CMK (cell line): ENCODE results near the gene NPB.

Source experiments
- DNase-seq: peaks from one replicate; pipeline ENCODE4 v3.0.0-alpha.2; 2010; ENCODE audit warnings: low read depth

NPB gene

DNA sequence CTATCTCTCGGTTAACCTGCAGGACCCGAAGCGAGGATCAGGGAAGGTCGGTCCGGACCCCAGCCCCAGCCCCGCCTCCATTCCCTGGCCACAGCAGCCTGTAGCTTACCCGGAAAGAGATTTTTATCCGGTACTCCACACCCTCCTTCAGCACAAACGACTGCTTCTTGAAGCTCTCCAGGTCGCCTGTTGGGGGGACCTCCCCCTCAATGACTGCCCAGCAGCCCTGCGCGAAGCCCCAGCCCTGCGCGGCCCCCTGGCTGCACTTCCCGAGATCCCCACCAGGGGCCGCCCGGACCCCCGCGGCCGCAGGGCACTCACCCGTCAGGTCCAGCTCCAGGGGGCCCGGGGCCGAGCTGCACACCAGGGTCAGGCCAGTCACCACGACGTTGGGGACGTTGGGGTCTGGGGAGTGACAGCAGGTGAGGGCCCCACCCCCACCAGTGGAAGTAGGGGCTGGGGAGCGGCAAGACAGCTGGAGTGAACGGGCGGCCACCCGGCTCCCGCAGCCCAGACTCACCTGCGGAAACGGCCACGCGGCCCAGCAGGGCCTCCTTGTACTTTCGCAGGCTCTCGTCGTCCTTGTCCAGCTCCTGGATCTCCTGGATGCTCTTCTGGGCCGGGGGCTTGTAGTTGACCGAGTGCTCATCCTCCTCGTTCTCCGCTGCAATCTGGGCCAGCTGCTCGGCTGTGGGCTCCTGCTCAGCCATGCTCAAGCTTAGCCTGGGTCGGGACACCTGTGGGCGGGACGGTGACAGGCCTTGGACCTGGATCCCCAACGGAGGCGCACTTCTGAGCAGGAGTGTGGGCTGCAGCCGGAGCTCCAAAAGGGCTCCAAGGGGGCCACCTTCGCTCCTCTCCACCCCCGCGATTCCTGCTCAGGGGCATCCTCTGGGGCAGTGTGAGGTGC, 32.6 kb upstream of the NPB start:
- DNase-seq: no peak

DNA sequence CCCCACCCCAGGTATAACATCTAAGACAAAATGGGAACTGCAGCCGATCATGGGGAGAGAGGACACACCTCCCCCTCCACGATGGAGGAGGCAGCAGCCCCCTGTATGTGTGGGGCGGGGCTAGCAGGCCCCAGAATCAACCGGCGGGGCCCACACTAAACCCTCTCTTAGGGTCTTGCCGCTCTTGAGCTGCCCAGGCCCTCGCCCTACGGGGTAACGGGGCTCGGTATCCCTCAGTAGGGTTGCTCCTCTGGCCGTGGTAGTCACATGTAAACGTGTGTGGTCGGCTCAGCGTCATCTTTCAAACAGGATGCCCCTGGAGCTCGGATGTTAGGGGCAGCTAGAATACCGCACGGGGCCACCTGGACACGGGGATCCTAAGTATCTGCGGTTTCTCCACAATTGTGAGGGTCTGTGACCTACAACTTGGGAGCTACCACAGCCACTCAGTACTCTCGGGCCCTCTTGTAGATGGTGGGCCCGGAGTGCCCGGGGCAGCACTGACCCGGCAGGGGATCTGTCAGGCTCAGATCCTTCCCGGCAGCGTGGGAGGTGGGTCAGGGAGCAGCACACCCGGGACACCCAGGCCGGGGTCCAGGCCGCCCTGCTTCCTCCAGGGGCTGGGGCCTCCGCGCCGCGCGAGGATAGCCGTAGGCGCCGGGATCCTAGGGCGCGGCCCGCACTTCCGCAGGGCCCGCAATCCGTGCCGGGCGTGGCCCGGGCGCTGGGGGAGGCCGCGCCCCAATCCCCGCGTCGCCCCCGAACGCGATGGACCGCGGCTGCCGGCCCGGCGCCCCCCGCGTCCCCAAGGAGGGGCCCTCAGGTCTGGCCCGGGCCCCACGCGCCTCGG, 31.7 kb upstream of the NPB start:
- DNase-seq: no peak

DNA sequence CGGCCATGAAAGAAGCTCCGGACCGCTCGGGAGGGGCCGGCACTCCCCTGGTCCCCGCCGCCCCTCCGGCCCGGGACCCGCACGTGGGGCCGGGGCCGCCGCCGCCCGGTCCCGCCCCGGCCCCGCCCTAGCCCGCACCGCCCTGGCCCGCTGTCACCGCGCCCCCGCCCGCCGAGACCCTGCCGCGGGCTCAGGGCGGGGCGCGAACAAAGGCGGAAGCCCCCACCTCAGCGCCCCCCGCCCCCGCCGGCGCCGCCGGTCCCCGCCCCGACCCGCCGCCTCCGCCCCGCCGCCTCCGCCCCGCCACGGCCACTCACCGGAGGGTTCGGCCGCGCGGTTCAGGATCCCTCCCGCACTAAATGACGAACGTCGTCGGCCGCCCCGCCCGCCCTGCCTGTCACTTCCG, 31.1 kb upstream of the NPB start, which contains the start of gene ARHGDIA:
Gene ARHGDIA, minus strand, starts transcription at position 357 of the 406 bp plus-strand sequence. CDS start 1,407 bp downstream, outside the sequence.
- no peak for DNase-seq

DNA sequence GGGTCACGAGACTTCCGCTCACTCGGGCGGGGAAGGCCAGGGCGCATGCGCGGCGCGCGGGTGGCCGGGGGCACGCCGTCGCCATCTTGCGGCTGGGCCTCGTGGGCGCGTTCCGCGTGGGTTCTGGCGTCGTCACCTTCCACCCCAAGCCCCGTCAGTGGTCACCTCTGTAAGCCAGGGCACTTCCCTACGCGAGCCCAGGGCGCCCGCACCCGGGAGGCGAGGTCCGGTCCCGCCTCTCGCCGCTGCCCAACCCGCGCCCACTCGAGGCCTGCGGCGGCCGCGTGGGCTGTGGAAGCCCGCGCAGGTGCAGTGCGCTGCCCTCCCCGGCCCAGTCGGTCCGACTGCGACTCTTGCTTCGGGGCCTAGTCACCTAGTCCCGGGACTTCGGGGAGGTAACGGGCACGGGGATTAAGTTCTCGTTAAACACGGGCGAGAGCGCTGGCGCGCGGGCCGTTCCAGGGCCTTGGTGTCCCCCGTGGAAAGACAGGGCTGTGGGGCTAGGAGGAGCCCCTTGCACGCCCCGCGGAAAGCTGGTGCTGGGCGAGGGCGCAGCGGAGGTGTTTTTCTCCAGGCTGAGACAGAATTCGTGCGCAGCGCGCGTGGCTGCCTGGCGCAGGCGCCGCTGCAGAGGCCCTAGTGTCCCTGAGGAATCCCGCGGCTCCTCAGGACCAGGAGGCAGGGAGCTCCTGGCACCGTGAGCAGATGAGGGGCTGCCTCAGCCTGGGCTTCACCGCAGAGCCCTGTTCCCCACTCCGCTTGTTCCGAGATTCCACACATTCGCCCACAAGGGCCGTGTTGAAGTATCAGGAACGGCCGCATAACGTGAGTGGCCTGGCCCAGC, 30.4 kb upstream of the NPB start:
- peak; percentile 85 for DNase-seq

DNA sequence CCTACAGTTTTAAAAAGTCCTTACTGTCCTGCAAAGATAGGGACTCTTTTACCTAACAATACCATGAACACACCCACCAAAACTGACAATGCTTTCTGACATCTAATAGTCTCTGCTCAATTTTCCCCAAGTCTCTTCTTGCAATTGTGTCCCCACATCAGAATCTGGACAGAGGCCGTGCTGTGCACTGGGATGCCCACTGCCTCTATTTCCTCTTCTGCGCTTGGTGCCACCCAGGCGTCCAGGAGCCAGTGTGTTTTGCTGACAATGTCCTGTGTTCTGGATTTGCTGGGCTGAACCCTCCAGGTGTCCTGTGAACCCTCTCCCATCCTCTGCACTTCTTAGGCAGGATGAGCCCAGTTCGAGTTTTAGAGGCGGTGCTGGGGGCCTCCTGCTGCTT, 24.5 kb upstream of the NPB start:
- no peak for DNase-seq

DNA sequence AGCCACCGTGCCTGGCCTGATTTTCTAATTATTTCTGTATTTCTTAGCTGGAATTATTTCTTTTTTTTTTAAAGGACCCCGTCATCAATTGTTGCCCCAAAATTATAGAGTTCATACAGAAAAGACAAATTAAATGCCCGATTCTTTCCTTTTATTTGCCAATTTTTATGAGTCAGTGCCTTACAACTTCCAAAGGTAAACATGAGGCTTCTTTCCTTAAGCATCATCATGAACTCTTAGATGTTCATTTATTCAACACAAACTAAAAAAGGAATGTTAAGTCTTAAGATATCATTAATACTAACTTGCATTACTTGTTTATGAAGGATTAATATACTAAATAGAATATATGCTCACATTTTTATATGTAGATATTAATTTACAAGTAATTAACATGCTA, 23.7 kb upstream of the NPB start:
- no peak for DNase-seq

DNA sequence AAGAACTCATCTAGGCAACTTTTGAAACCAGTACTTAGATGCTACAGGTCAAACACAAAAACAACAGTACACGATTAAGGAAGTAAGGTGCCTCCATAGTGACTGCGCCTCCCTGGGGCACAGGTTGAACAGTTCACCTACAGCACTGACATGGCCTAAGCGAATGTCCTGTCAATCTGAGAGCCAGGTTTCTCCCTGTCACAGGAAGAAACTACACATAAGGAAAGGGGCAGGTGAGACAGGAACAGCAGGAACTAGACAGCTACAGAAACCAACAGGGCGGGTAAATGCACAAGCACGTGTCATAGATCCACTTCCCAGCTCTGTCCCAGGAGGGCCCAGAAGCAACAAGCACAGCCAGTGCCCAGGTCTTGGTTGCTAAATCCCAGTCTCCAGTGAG, 22.9 kb upstream of the NPB start:
- DNase-seq: no peak

DNA sequence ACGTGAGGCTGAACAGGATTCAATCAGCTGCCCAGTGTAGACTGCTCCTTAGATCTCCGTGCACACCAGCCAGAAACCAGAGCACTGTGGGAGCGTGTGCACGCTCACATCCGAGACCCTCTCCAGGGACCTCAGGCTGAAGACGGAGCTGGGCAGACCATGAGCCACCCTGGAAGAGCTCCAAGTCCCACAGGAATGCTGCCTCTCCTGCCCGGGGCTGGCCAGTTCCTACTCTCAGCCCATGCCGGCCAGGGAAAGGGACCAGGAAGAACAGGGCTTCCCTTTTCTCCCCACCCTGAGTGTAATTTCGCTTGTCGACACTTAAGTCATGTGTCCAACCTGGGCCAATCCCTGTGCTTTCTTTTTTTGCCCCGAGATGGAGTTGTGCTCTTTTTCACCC, 17.5 kb upstream of the NPB start:
- no peak for DNase-seq

DNA sequence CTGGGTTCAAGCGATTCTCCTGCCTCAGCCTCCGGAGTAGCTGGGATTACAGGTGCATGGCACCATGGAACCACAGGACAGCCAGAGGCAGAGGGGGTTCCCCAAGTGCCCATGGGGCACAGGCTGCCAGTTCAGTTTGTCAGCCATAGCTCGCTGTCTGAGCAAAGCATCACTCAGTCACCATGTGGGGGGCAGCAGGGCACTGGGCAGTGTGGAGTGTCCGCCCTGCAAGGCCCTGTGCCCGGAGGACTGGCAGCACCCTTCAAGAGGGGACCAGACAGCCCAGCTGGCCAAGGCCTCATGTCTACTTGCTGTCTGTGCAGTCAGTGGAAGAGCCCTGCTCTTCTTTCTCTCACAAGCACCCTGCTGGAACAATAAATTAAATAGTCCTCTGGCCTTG, 17.1 kb upstream of the NPB start:
- DNase-seq: no peak

DNA sequence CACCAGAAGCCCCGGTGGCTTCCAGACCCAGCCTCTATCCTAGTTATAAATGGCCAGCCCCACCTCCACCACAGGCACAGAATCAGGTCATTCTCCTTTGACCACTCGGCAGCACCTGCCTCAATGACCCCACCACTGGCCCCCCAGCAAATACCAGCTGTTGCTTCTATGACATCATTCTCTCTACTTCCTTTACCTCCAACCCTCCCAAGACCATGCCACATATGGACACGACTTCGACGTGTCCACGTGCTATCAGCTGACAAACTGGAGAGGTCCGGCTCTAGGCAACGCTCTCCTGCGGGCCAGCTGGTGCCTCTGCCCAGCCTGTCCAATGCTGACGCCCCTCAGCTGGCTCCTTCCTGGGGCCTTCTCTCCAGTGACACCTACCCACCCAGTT, 16.6 kb upstream of the NPB start:
- DNase-seq: no peak

DNA sequence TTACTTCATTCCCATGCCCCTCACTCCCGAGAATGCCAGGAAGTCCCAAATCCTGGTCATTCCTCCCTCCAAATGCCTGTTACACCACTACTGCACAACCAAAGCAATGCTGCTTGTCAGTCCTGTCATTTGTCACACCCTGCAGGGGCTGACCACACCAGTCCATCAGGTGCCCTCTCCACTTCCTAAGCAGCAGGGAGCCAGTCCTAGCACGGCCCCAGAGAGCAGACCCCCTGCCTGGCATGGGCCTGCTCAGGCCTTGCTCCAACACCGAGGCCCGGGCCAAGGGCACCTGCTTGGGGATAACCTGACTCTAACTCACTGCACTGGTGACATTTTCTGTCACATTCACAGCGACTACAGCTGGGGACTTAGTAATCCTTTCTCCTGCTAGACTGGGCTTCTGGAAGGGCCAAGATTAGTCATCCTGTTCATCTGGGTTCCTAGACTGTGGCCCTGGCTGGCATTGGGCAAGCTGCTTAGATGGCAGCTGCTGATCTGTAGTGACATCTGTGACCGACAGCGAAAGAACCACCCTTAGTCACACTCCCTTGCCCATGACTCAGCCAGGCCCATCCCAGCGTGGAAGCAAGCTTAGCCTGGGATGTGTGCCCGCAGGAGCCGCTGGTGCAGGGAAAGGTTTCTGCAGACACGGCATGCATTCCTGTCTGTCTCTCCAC, 16.0 kb upstream of the NPB start:
- DNase-seq: no peak

DNA sequence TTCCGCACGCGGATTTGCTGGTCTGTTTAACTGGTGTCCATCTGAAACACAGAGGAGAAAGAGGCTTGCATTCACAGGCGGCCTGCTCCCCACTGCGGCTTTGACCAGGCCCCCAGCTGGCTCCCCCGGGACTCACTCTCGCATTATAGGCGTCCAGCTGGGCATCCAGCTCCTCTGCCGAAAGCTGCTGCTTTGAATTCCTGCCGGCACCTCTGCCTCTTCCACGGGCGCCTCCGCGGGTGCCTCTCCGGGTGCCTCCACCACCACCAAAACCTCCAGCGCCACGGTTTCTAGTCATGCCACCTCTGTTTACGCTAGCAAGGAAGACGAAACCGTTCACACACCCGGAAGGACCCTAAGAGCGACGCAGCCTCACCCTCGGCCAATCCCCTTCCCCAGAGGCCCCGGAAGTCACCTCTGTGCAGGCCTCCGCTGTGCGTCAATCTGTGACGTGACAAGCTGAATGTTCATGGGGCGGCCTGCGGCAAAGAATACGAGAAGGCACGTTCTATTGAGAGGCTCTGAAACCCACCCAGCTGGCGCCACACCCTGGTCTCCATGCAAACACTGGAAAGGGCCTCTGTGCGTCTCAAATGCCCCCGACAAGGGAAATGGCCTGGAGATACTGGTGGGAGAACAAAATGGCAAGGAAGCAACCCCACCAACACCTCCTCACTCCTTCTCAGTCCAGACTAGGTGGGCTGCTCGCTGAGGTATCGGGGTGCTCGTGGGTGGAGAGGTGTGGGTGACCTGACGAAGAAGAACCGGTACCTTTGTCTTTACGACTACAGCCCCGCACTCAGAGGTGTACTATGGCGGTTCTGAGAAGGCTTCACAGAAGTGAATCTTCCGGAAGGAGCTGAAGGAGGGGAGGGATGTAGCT, 13.7 kb upstream of the NPB start:
- no peak for DNase-seq

DNA sequence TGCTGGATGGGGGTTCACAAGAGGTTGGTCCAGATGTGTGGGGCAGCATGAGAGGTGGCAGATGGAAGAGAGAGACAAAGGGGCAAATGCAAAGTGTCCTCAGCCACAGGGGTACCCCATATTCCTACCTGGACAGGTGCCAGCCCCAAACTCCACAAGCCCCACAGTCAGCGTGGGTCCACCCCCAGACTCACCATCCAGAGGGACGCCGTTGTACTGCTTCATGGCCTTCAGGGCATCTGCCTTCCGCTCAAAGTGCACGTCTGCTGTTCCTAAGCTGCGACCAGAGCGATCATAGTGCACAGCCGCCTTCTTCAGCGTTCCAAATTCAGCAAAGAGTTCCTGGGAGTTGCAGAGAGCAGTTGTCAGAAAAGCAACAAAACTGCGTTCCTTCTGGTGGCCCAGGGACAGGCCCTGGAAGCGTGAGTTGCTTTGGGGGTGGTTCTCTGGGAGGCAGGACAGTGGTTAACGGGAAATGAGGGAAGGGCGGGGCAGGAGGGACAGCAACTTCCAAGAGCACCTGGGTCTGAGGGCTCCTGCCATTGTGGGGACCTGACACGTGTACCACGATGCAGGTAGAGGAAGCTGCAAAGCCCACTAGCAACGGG, 12.9 kb upstream of the NPB start:
- no peak for DNase-seq

DNA sequence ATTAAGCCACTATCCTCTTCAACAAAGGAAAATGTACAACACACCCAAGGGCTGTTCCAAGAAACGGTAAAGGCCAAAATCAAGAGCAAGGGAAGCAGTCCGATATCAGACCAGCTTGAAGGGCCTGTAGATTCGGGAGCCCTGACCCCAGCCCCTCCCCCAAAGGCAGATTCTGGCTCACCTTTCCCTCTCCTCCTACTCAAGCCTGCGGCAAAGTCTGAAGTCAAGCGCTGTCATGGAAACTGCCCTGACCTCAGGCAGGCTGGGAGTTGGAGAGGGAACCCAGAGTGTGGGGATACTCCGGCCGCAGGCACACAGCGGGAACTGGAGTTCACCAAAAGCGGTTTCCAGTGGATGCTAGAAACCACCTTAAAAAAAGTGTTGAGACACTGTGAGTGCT, 12.4 kb upstream of the NPB start:
- DNase-seq: no peak

DNA sequence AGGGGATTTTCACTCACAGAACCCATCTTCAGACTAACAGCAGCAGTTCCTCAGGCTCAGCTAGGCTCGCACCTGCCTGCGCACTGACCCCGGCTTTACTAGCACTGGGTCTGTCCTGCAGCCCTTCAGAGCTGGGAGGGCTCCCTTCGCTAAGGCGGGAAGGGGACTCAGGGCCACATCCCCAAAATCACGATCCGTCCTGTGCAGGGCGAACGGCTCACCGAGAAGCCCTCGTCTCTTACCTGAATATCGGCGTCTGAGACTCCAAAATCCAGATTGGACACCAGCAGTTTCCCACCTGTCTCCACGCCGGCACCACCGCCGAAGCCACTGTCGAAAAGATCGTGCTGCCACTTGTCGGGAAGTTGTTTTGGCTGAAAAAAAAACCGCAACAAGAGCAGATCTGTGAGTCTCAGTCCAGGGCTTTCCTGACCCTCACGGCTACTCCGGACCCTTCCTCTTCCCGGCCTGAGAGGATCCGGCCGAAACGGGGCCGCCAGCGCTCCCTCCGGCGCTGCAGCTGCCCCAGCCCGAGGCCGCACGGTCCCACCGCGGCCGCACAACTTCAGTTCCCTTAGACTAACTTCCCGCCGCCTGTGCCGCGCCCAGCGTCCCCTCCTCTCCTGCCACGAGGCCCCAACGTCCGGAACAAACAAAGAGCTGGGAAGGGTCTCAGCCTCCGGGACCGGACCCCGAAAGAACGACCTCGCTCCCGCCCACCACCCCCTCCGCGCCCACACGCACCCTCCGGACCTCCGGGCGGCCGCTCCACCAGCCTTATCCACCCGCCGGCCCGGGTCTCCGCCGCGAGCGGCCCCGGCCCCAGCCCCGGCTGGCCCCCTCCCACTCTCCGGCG, 11.4 kb upstream of the NPB start:
- DNase-seq: no peak

DNA sequence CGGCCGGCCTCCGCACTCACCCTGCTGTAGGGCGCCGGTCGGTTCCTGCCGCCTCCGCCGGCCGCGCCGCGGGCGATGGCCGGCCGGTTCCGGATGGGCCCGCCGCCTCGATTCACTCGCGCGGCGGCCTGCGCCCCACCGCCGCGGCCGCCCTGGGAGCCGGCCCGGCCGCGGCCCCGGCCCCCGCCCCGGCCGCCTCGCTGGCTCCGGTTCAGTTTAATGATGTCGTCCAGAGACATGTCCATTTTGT, 10.8 kb upstream of the NPB start:
- DNase-seq: no peak

DNA sequence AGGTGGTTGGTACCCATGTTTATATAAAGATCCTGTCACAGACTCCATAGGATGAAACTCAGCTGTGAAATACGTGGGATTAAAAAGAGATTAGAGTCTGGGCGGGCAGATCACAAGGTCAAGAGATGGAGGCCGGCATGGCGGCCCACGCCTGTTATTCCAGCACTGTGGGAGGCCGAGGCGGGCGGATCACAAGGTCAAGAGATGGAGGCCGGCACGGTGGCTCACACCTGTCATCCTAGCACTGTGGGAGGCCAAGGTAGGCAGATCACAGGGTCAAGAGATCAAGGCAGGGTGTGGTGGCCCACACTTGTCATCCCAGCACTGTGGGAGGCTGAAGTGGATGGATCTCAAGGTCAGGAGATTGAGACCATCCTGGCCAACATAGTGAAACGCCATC, 6.6 kb upstream of the NPB start:
- no peak for DNase-seq

DNA sequence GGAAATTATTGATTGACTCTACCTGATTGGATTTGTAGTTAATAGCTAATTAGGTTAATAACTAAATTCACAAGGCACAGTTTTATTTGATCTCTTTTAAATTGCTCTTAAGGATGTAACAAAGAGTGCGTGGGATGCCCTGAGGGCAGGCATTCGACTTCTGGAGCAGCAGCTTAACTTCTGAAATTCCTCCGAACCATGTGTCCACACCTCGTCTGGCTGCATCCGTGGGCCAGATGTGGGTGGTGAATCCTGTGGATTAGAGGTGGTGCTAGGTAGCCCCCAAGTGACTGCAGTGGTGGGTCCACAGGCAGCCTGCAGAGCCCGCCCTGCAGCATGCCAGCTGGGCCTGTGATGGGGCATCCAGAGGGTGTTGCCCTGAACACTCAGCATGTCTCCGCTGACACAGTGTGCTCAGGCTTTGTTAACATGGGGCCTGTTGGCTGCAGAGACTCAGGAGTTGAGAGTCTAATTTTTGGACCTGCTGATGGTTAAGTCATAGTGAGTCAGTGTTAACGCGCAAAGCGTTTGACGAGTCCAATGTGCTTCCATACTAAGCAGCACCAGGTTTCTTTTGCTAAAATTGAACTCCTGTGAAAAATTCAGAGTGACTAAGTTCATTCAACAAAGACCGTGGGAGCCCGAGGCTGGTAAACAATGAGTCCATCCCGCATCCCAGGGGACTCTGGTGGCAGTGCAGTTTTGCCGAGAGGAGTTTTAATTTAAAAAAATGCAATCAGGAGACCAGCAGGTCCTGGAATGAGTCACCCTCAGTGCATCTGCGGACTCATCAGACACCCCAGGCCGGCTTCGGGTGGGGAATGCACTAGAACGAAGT, 3.8 kb upstream of the NPB start:
- DNase-seq: no peak

DNA sequence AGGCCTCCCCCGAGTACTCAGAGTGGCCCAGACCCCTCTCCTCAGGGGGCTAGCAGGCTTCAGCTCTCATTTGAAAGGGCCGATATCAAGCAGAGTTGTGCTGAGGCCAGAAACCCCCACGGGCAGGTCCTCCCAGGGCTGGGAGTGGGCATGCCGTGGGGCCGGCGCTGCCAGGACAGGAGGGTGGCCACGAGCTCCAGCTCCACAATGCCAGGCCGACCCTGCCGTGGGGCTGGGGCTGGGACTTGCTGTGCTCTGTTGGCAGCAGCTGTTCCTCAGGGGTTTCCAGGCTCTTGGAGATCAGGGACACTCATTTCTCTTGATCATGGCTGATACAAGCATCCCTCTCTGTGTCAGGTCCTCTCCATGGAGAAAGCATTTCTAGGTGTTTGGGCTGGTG, 3.2 kb upstream of the NPB start:
- DNase-seq: no peak
